ENCODE data around the gene RFESD.

GRCh38 chr5:95600557-95600956 lies 46.0 kb upstream of the RFESD start:
- TF ChIP-seq CTCF (IDR thresholded peaks at IDR 0.05; ENCODE audit: low read depth, low read length, missing input control), result no peak
- TF ChIP-seq TAF1 (conservative IDR thresholded peaks at IDR 0.05), result no peak
- TF ChIP-seq YY1 (IDR thresholded peaks at IDR 0.05), result no peak
- no peak for TF ChIP-seq ZBTB33 (IDR thresholded peaks at IDR 0.05)
- TF ChIP-seq RAD21 (IDR thresholded peaks at IDR 0.05), result no peak
- TF ChIP-seq REST (IDR thresholded peaks at IDR 0.05), result no peak
- TF ChIP-seq JUND (IDR thresholded peaks at IDR 0.05), result no peak
- no peak for TF ChIP-seq GABPA (IDR thresholded peaks at IDR 0.05 in 1 of 2, conservative IDR thresholded peaks at IDR 0.05 in 1 of 2)
- no peak for TF ChIP-seq MAX (IDR thresholded peaks at IDR 0.05)
- TF ChIP-seq SP1 (IDR thresholded peaks at IDR 0.05), result no peak
- TF ChIP-seq HNF4A (conservative IDR thresholded peaks at IDR 0.05), result no peak
- TF ChIP-seq EGR1 (IDR thresholded peaks at IDR 0.05; ENCODE audit: low read depth in 2 of 2), result no peak
- TF ChIP-seq ATF3 (IDR thresholded peaks at IDR 0.05), result no peak

All from liver (tissue), 3 donors.